Activated CD4-positive, alpha-beta T cell treated with anti-CD3 and anti-CD28 coated beads, Interleukin-2, Interleukin-6, amounts not matched to agents 100 ng/mL and 50 ng/mL, durations not matched to agents 16 hours and 8 hours (primary cell): ENCODE measurements around the gene FBN3.
"Not testable (repeated sequence)": the region's sequence is repeated elsewhere in the genome, so short reads cannot be mapped to it uniquely, and the experiment has no call there.

ENCODE experiments used
- DNase-seq: peaks from one replicate; pipeline ENCODE4 v3.0.0-alpha.2; 2020

The FBN3 gene

DNA sequence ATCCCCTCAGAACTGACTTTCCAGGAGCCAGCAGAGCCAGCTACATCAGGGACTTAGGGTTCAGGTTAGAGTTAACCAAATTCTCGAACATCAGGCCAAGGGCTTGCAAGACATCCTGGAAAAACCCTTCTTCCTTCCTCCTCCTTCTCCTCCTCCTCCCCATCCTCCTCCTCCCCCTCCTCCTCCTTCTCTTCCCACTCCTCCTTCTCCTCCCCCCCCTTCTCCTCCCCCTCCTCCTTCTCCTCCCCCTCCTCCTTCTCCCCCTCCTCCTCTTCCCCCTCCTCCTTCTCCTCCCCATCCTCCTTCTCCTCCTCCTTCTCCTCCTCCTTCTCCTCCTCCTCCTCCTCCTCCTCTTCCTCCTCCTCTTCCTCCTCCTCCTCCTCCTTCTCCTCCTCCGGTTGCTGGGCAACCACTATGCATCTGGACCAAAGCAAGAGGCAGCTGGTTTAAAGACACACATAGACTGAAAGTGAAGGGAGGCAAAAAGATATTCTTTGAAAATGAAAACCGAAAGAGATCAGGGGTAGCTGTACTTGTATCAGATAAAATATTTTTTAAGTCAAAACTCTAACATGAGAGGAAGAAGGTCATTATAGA, 102.7 kb downstream of the FBN3 start:
- DNase-seq: no peak

DNA sequence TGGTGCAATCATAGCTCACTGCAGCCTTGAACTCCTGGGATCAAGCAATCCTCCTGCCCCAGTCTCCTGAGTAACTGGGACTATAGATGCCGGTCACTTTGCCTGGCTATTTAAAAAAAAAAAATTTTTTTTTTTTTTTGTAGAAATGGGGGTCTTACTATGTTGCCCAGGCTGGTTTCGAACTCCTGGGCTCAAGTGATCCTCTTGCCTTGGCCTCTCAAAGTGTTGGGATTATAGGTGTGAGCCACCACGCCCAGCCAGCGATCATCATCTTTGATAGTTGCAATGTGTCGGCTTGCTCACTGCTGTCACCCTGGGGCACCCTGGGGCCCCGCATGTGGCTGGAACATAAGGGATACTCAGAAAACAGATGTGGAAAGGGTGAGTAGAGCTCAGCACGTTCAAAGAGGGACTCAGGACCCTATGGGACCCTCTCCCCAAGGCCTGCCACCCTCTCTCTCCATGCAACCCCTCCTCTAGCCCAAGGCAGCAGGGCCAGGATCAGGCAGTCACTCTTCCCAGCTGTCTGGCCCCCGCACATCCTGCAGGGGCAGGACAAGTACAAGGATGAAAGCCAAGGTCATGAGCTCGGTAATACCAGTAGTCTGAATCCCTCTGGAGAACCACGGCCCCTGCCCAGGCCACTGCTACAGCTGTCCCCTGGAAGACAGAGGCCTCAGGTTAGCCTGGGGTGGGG, 103.4 kb downstream of the FBN3 start:
- no peak for DNase-seq

DNA sequence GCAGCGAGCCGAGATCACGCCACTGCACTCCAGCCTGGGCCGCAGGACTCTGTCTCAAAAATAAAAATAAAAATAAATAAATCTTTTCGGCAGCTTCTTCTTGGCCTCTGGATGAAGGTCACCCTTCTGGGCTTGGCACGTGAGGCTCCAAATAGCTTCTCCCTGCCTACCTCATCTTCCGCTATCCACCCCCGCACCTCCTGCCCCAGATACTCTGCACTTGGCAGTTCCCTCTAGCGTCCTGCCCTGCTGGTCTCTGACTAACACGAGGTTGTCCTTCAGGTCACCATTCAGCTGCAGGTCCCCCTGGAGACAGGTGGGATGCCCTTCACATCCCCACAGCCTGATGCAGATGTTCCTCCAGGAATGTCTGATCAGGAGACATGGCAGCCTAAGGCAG, 105.4 kb downstream of the FBN3 start:
- DNase-seq: no peak

DNA sequence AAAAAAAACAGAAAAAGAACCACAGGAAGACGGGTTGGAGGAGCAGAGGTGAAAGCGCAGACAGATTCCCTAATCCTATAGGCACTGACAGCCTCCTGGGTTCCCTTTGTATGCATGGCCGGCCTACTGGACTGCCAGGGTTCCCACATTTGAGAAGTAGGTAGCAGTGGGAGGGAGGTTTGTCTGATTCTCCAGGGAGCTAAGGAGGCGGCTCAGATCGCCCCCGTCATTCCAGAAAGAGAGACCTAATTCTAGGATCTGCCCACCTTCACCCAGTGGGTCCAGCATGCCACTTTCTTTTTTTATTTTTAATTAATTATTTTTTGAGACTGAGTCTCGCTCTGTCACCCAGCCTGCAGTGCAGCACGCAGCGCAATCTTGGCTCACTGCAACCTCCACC, 106.5 kb downstream of the FBN3 start:
- no peak for DNase-seq

DNA sequence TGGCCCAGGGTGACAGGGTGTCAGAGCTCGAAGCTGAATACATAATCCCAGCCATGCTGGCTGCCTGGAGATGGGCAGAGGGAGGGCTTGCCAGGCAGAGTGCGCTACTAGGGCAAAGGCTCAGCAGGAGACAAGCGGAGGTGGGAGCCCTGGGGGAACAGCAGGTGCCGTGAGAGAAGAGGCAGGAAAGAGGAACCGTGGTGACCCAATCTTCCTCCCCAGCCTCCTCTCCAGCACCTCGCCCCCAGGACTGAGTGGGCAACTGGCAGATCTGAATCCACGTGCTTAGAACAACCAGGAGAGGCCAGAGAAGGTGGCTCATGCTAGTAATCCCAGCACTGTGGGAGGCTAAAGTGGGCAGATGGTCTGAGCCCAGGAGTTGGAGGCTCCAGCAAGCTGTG, 107.9 kb downstream of the FBN3 start:
- no peak for DNase-seq

DNA sequence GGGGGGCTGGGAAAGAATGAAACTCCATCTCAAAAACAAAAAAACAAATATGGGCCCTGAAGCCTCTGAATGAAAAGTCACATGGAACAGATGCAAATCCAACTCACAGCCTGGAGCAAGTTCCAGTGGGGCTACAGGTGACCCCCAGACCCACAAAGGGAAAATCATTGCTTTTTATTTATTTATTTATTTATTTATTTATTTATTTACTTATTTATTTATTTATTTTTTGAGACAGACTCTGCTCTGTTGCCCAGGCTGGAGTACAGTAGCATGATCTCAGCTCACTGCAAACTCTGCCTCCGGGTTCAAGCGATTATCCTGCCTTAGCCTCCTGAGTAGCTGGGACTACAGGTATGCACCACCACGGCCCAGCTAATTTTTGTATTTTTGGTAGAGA, 110.2 kb downstream of the FBN3 start:
- no peak for DNase-seq

DNA sequence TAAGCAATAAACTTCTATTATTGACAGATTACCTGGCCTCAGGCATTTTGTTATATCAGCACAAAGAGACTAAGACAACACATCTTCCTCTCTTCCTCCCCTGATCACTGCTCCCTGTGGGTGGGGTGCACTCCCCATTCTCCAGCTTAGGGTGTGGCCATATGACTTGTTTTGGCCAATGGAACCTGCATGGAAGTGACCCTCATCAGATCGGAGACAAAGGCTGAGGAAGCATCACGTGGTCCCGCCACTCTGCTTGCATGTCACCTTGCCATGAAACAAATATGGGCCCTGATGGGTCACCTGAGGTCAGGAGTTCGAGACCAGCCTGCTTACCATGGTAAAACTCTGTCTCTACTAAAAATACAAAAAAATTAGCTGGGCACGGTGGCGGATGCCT, 110.6 kb downstream of the FBN3 start:
- no peak for DNase-seq

DNA sequence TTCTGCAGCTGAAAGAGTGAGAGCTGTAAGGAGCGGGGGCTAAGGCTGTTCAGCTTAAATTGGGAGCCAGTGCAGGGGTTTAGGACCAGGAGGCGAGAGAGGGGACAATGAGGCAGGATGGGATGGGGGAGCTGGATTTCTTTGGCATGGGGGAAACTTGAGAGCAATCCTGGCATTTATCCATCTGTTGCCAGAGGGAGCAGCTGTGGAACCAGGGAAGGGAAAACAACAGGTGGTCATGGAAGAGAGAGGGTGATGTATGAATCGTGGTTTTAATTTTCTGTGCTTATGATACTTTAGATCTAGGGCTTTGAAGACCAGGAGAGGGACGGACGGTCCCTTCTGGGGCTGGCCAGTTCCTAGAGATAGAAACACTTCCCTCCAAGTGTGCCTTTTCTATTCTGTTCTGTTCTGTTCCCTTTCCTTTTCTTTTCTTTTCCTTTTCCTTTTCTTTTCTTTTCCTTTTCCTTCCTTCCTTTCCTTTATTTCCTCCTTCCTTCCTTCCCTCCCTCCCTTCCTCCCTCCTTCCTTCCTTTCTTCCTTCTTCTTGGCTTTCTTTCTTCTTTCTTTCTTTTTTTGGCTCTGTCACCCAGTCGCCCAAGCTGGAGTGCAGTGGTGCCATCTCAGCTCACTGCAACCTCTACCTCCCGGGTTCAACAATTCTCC, 112.8 kb downstream of the FBN3 start:
- no peak for DNase-seq

DNA sequence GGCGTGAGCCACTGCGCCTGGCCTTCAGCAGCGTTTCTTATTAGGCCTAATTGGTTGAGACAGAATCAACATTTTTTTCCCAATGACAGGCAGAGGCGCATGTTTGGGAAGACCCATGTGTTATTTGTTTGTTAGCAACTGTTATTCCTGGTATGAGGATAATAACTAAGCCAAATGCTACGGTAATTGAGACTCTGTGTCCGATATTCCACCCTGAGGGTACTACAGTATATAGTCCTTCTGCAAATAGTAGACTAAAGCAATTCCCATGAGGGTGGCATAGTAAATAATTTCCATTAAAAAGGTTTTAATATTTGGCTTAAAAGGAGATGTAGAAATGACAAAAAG, 115.2 kb downstream of the FBN3 start:
- DNase-seq: no peak

DNA sequence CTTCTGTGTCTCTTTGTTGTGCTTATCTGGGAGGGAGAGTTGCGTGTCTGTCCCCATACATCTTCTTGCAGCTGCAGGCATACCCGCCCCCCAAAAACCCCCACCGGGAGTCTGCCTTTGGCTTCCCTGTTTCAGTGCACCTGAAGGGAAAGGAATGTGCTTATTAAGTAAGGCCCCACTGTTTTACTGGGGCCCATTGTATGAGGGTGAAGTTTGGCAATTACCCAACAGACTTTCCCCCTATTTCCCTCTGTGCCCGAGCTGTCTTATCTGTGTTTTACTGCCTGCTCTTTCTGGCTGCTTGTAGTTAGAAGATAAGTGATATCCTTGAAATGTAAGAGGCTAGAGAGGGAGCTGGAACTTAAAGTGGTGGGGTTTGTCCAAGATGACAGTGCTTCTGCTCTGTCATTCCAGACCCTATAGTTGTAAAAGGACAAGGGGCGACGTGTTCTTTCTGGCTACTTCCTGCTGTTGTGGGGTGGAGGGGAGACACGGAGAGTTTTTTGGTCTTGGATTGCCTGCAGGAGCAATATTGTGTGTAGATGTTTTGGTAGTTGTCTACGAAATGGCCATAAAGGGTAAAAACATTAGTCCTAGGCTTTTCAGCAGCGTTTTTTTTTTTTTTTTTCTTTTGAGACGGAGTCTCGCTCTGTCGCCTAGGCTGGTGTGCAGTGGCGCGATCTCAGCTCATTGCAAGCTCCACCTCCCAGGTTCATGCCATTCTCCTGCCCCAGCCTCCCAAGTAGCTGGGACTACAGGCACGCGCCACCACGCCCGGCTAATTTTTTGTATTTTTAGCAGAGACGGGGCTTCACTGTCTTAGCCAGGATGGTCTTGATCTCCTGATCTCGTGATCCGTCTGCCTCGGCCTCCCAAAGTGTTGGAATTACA, 115.9 kb downstream of the FBN3 start:
- not testable (repeated sequence) for DNase-seq

DNA sequence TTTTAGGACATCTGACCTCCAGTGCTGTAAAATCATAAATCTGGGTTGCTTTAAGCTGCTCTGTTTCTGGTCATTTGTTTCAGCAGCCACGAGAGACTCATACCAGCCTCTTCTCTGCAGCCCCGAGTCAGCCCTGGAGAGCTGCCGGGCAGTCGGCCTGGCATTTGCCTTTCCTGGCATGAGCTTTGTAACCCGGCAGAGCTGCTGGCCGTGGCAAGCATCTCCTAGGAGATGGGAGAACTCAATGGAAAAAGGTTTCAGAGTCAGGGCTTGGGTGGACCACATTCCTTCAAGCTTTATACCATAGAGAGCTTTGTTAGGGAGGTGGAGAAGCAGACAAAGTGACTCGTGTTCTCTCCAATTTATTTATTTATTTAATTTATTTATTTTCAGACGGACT, 118.4 kb downstream of the FBN3 start:
- no peak for DNase-seq

DNA sequence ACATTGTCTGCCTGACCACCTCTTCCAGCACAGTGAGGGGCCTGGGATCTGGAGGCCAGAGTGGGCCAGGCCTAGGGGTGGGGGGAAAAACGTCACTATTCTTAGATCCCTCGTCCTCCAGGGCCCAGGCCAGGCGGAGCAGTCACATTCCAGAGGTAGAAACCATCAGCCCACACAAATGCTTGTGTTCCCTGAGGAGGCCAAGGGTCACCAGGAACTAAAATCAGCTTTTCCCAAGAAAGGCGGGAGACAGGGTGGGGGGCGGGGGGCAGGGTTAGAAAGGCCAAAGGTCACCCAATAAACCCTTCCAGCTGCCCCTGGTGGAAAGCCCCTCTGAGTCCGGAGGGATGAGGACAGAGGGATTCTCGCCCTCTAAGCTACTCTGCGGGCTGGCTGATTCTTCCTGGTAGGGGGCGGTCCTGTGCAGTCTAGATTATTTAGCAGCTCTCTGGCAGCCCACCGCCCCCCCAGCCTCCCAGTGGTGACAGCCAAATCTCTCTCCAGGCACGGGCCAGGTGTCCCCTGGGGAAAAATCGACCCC, 120.4 kb downstream of the FBN3 start:
- no peak for DNase-seq

DNA sequence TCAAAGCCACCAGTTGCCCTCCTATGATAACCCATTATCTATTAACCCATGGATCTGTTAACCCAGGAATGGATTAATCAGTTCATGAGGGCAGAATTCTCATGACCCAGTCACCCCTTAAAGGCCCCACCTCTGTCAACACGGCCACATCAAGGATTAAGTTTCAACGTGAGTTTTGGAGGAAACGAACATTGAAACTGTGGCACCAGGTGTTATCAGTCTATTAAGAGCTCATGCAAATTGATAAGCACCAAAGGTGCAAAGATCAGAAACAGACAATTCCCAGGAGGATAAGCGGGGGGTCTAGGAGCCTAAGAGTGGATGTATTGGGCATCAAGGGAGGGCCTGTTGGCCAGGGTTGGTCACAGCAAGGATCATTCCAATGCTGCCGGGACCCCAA, 124.1 kb downstream of the FBN3 start:
- DNase-seq: no peak

DNA sequence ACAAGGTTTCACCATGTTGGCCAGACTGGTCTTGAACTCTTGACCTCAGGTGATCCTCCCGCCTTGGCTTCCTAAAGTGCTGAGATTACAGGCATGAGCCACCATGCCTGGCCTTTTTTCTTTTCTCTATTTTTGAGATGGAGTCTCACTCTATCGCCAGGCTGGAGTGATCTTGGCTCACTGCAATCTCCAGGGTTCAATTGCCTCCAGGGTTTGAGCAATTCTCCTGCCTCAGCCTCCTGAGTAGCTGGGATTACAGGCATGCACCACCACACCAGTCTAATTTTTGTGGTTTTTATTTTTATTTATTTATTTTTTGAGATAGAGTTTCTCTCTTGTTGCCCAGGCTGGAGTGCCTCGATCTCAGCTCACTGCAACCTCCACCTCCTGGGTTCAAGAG, 125.1 kb downstream of the FBN3 start:
- DNase-seq: not testable (repeated sequence)

DNA sequence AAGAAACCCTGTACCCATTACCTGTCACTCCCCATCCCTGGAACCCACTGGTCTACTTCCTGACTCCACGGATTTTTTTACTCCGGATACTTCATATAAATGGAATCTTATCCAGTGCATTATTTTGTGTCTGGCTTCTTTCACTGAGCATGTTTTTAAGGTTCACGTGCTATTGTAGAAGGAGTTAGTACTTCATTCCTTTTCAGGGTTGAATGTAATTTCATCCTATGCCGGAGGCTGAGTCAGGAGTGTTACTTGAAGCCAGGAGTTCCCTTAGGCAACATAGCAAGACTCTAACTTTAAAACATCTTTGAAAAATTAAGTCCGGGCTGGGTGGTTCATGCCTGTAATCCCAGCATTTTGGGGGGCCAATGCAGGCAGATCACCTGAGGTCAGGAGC, 126.0 kb downstream of the FBN3 start:
- DNase-seq: no peak

DNA sequence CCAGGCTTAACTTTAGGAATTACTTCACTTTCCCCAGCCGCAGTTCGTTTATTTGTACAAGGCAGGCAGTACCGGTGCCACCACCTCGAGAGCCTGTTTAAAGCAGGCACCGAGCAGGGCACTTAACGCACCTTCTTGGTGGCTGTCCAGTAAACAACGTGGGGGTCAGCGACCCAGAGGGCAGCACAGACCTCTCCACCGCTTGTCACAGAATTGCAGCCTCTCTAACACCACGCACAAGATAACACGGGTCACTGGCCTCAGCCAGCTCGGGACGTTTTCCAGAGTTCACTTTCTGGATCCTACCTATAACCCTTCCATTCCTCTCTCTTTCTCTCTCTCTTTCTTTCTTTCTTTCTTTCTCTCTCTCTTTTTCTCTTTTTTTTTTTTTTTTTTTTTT, 127.1 kb downstream of the FBN3 start:
- DNase-seq: no peak

DNA sequence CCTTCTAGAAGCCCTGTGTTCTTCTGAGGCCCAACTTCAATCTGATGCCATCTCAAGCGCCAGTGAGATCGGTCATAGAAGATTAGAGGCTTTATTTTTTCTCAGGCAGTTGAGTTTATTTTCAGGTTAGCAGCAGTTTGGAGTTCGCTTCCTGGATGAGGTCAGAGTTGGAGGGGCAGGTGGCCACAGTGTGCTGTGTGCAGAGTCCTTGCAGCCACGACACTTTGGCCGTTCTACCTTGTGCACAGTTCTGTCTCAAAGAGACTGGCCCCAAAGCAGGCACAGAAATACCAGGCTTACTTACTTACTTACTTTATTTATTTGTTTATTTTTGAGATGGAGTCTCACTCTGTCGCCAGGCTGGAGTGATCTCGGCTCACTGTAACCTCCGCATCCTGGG, 128.0 kb downstream of the FBN3 start:
- DNase-seq: no peak

DNA sequence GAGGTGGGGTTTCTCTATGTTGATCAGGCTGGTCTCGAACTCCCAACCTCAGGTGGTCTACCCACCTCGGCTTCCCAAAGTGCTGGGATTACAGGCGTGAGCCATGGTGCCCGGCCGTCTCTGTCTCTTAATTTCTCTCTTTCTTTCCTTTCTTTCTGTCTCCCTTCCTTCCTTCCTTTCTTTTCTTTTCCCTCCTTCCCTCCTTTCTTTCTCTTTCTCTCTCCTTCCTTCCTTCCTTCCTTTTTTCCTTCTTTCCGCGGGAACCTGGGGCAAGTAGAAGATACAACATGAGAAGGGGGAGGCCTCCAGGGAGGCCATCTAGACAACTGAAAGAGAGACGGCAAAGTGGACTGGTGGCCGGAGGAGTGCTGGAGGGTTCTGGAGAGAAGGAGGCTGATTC, 128.7 kb downstream of the FBN3 start:
- no peak for DNase-seq

DNA sequence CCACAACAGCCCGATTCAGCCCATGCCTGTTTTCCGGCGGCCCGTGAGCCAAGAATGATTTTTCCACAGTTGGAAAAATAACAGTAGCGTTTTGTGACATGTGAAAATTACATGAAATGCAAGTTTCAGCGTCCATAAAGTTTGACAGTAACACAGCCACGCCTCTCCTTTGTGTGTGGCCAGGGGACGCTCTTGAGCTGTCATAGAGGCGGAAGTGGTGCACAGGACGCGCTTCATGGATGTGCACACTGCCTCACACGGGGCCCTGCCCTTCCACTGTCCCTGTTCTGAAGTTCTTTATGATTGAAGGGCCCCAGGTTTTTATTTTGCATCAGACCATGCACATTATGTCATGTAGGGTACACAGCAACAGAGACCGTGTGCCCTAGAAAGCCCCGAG, 131.6 kb downstream of the FBN3 start:
- DNase-seq: peak; percentile 30
